NCI-H226 (cell line): ENCODE results near the gene OR2M4.
"Not testable (repeated sequence)": the region's sequence is repeated elsewhere in the genome, so short reads cannot be mapped to it uniquely, and the experiment has no call there.

ENCODE experiments used
- DNase-seq: peaks from one replicate; pipeline ENCODE4 v3.0.0-alpha.2; 2015

Gene OR2M4, protein sequence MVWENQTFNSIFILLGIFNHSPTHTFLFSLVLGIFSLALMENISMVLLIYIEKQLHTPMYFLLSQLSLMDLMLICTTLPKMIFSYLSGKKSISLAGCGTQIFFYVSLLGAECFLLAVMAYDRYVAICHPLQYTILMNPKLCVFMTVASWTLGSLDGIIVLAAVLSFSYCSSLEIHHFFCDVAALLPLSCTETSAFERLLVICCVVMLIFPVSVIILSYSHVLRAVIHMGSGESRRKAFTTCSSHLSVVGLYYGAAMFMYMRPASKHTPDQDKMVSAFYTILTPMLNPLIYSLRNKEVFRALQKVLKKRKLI

GRCh38 chr1:248231117-248231516 is at the start of gene OR2M4:
TSS of gene OR2M4 (plus strand) at chr1:248231417. CDS start at chr1:248238929, 7,512 bp downstream.
- no peak for DNase-seq

GRCh38 chr1:248183996-248184395 is 47.2 kb upstream of the OR2M4 start:
- DNase-seq = no peak

DNA sequence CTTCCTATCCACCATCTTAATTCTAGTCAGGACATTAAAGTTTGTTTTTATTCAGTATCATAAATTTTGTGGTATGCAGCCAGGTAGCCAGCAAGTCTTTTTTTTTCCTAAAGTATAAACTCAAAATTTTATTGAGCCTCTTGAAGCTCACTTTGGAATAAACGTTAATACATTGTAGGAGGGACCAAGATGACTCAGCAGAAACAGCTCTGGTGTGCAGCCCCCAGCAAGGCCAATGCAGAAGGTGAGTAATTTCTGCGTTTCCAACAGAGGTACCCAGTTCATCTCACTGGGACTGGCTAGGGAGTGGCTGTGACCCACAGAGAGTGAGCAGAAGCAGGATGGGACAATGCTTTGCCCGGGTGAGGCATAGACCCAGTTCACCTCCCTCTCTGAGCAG is 43.9 kb upstream of the OR2M4 start:
- no peak for DNase-seq

- no peak for DNase-seq
Measured at GRCh38 chr1:248189026-248189425, 42.2 kb upstream of the OR2M4 start.

DNA sequence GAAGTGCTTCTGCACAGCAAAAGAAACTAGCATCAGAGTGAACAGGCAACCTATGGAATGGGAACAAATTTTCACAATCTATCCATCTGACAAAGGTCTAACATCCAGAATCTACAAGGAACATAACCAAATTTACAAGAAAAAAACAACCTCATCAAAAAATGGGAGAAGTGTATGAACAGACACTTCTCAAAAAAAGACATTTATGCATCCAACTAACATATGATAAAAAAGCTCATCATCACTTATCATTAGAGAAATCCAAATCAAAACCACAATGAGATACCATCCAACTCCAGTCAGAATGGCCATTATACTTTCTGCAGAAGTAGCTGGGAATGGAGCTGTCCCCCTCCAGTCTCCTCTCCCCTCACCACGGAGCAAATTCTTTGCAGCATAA is 37.1 kb upstream of the OR2M4 start:
- no peak for DNase-seq

DNA sequence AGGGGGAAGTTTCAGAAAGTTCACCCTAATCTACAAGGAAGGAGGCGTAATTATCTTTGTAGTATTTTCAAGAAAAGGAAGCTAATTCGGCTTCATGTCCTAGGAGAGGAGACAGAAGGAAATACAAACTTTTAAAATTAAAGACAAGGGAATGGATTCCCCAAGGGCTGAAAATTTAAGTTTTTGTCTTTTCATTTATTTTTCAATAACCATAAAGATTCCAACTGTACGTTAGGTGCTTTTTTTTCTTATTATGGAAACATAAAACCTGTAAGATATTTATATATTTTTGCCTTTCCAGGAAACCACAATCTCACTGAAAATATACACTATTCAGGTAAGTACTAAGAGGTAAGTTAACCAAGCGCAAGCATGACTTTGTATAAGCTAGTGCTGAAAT is 34.3 kb upstream of the OR2M4 start, which contains the start of gene OR2M3:
Gene OR2M3, plus strand, starts transcription at position 301 of the 400 bp plus-strand sequence. CDS start 5,803 bp downstream, outside the sequence.
- no peak for DNase-seq

DNA sequence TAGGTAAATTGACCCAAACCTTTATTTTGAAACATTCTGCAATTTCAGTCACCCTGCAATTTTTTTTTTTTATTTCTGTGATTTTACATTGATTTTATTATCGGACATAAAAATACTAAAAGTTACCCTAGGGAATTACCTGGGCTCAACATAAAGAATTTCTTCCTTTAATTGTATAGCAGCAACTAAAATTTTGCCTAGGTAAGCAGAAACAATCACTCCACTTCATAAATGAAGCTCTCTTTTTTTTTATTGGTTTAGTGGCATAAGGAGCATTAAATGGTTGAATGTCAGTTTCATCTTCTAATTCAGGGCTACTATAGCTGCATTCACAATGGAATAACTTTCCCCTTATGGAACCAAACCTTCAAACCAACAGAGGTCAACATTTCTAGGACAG is 15.3 kb upstream of the OR2M4 start:
- DNase-seq = no peak

DNA sequence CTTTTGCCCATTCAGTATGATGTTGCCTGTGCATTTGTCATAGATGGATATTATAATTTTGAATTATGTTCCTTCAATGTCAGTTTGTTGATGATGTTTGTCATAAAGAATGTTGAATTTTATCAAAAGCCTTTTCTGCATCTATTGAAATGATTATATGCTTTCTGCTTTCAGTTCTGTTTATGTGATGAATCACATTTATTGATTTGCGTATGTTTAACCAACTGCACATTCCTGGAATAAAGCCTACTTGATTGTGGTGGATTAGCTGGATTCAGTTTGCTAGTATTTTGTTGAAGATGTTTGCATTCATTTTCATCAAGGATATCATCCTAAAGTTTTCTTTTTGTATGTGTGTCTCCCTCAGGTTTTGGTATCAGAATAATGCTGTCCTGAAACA is 5.7 kb upstream of the OR2M4 start:
- no peak for DNase-seq

- DNase-seq = no peak
Measured at GRCh38 chr1:248229360-248229908, 1.8 kb upstream of the OR2M4 start.

GRCh38 chr1:248239478-248239877 is 8.3 kb downstream of the OR2M4 start:
- DNase-seq = no peak

DNA sequence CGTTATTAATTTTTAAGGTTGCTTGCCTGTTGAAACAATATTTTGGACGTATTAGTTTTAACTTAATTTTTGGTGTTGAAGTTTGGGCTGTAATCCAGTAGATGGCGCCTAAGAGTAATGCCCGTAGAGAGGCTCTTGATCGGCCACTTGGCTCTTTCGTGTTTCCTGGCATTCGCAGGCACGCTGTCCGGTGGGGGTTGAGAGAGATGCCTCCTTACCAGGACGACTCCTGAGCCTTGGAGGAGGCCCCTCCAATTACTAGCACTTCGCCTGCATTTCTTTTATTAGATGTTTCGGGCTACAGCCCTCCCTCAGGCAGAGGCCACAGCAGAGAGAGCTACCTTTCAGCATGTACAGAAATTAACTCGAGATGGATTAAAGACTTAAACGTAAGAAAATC is 12.0 kb downstream of the OR2M4 start:
- peak; percentile 1 for DNase-seq

DNA sequence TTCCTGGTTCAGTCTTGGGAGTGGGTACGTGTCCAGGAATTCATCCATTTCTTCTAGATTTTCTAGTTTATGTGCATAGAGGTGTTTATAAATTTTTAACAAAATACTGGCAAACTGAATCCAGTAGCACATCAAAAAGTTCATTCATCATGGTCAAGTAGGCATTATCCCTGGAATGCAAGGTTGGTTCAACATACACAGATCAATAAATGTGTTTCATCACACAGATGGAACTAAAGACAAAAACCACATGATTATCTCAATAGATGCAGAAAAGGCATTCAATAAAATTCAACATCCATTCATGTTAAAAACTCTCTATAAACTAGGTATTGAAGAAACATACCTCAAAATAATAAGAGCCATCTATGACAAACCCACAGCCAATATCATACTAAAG is 28.1 kb downstream of the OR2M4 start:
- DNase-seq = not testable (repeated sequence)

GRCh38 chr1:248268178-248268577 is 37.0 kb downstream of the OR2M4 start:
- DNase-seq = no peak

GRCh38 chr1:248273225-248273624 is 42.0 kb downstream of the OR2M4 start:
- not testable (repeated sequence) for DNase-seq

DNA sequence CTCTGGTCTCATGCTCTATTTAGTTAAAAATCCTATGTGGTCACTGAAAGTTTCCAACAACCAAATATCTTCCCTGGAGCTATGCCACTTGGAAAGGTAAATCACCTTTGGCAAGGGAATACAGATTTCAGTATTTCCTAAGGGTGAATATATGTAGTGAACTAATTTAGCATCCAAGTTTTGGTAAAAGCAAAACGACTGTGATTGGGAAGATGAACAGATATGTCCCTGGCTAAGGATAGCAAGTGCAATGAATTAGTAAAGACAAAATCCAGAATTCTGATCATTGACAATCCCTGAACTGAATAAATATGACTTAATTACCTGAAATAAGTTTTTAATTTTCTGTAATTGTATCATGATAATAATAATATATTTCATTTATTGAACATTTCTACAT is 46.7 kb downstream of the OR2M4 start, which contains the start of gene OR2T33:
Gene OR2T33, minus strand, starts transcription at position 101 of the 400 bp plus-strand sequence. CDS start 4,162 bp downstream, outside the sequence.
- no peak for DNase-seq

DNA sequence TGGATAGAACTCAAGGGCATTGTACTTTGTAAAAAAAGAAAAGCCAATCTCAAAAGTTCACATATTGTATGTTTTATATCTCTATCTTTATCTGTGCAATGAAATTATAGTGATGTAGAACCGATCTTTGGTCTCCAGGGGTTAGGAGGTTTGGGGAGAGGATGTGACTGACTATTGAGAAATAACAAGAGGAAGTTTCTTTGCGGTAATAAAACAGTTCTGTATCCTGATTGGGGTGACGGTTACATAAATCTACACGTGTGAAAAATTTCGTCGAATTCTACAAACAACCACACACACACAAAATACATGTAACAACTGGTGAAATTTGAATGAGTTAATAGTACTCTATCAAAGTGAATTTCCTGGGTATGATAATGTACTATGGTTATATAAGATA is 57.2 kb downstream of the OR2M4 start:
- no peak for DNase-seq
